ENCODE data around the gene GPR156. TPM values are rescaled to one million over a fixed set of nuclear protein-coding genes. Genes with fewer than 3 reads are reported as not detected.

GPR156 gene
- total RNA-seq, 1 donor from 2014 or later: 11.7 TPM

DNA sequence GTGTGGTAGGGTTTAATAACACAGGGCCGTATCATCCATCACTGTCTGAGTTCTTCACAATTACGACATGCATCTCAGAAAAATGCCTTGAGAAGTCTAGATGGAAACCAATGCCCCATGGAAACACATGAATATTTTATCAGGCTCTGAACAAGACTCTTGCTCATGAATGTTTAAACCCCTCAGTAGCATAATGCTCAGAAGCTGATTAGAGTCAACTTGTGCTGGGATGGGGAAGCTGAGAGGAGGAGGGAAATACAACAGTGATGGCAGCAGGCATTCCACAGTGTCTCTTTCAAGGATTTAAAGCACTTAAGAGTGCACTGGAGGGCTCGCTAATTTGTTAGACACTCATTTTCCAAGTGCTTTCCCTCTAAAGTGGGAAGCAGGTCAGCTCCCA is 3.8 kb downstream of the GPR156 start:
- H3K4me1 Mint-ChIP-seq: peaks cover 16% of the 10 kb centered on the region

DNA sequence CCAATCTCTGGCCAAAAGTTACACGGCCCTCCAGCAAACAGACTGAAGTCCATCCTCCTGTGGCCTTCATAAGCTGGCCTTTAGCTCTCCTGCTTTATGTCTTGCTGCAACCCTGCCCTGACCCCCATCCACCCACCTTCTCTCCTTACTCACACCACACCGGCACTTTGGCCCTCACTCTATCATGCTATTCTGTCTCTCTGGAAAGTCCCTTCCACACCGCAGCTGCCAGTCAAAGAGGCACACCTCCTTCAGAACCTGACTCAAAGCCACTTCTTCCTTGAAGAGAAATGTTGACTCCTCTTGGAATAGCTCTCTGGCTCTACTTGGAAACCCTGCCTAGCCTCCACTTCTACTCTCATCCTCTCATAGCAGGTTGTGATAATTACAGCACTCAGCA is 4.5 kb downstream of the GPR156 start:
- peaks cover 11% of the 10 kb centered on the region for H3K9me3 Mint-ChIP-seq
- H3K4me3 Mint-ChIP-seq: no peak overlapping the region
- H3K27ac Mint-ChIP-seq: no peak overlapping the region
- peaks cover 10% of the 10 kb centered on the region for H3K27me3 Mint-ChIP-seq (ENCODE audit: low read depth)
- DNase-seq (ENCODE audit: low spot score in 2 of 2, unreplicated experiment in 2 of 2): no peak
- peaks cover 10% of the 10 kb centered on the region for H3K4me1 Mint-ChIP-seq
- TF ChIP-seq, protein P1, sequence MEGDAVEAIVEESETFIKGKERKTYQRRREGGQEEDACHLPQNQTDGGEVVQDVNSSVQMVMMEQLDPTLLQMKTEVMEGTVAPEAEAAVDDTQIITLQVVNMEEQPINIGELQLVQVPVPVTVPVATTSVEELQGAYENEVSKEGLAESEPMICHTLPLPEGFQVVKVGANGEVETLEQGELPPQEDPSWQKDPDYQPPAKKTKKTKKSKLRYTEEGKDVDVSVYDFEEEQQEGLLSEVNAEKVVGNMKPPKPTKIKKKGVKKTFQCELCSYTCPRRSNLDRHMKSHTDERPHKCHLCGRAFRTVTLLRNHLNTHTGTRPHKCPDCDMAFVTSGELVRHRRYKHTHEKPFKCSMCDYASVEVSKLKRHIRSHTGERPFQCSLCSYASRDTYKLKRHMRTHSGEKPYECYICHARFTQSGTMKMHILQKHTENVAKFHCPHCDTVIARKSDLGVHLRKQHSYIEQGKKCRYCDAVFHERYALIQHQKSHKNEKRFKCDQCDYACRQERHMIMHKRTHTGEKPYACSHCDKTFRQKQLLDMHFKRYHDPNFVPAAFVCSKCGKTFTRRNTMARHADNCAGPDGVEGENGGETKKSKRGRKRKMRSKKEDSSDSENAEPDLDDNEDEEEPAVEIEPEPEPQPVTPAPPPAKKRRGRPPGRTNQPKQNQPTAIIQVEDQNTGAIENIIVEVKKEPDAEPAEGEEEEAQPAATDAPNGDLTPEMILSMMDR (IDR thresholded peaks at IDR 0.05; ENCODE audit: unreplicated experiment): no peak
- peaks cover 4% of the 10 kb centered on the region for H3K36me3 Mint-ChIP-seq

More for the DNA sequence above, 3.8 kb downstream of the GPR156 start:
- H3K9me3 Mint-ChIP-seq: peaks cover 11% of the 10 kb centered on the region
- H3K36me3 Mint-ChIP-seq: peaks cover 4% of the 10 kb centered on the region
- no peak overlapping the region for H3K27ac Mint-ChIP-seq
- H3K27me3 Mint-ChIP-seq (ENCODE audit: low read depth): peaks cover 10% of the 10 kb centered on the region
- TF ChIP-seq, protein P1 (IDR thresholded peaks at IDR 0.05; ENCODE audit: unreplicated experiment): no peak
- no peak overlapping the region for H3K4me3 Mint-ChIP-seq
- no peak for DNase-seq (ENCODE audit: low spot score in 2 of 2, unreplicated experiment in 2 of 2)

DNA sequence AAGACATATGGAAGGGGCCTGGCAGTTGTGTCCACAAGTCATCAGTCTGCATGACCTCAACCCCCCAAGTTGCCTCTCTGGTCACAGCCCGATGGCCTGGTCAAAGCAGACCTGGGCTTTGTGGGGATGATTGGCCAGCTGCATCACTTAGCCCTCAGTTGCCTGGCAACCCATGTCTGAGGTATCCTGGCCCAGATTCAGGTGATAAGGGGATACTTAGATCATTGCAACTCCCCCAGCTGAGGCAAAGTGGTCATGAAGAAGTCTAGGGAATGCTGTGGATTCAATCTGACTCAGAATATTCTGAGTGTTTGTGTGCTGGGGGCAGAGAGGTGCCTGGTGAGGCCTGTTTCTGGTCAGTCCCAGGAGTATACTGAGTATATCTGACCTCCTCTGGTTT is 5.0 kb downstream of the GPR156 start:
- Mint-ChIP-seq H3K27ac (no peak overlapping the region), H3K27me3 (ENCODE audit: low read depth) (peaks cover 10% of the 10 kb centered on the region), H3K9me3 (peaks cover 11% of the 10 kb centered on the region), H3K36me3 (peaks cover 4% of the 10 kb centered on the region), H3K4me1 (peaks cover 9% of the 10 kb centered on the region), H3K4me3 (no peak overlapping the region)
- no peak for DNase-seq (ENCODE audit: low spot score in 2 of 2, unreplicated experiment in 2 of 2)
- TF ChIP-seq, protein P1 (IDR thresholded peaks at IDR 0.05; ENCODE audit: unreplicated experiment): no peak

DNA sequence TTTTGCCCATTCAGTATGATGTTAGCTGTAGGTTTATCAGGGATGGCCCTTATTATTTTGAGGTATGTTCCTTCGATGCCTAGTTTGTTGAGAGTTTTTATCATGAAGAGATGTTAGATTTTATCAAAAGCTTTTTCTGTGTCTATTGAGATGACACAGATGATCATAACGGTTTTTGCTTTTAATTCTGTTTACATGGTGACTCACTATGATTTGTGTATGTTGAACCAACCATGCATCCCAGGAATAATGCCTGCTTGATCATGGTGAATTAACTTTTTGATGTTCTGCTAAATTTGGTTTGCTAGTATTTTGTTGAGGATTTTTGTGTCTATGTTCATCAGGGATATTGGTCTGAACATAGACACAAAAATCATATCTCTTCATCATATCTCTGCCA is 8.3 kb downstream of the GPR156 start:
- no peak overlapping the region for H3K27ac Mint-ChIP-seq
- no peak overlapping the region for H3K4me3 Mint-ChIP-seq
- H3K4me1 Mint-ChIP-seq: no peaks in the 10 kb centered on the region
- DNase-seq (ENCODE audit: low spot score in 2 of 2, unreplicated experiment in 2 of 2): no peak
- peaks cover 4% of the 10 kb centered on the region for H3K36me3 Mint-ChIP-seq
- peaks cover 6% of the 10 kb centered on the region for H3K27me3 Mint-ChIP-seq (ENCODE audit: low read depth)
- TF ChIP-seq, protein P1 (IDR thresholded peaks at IDR 0.05; ENCODE audit: unreplicated experiment): no peak
- H3K9me3 Mint-ChIP-seq: peaks cover 11% of the 10 kb centered on the region

DNA sequence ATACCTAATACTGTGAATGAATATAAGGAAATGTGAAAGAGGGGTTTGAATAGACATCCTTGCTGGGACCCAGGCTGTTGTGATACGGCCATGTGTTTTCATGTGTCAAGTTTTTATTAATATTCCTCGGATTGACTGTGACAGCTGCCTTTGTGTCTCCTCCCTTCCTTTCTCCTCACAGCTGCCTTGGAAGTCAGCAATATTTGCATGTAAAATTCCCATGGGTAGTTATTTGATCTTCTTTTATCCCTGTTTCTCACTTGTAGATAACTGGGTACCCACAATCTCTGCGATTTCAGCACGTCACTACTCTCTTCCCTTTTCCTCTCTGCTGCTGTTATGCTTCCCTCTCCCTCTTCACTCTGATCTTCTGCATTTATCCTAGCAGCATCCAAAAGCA is 9.4 kb downstream of the GPR156 start:
- Mint-ChIP-seq H3K4me1 (no peaks in the 10 kb centered on the region), H3K4me3 (no peak overlapping the region), H3K27me3 (ENCODE audit: low read depth) (peaks cover 6% of the 10 kb centered on the region), H3K9me3 (peaks cover 11% of the 10 kb centered on the region), H3K36me3 (peaks cover 4% of the 10 kb centered on the region), H3K27ac (no peak overlapping the region)
- no peak for DNase-seq (ENCODE audit: low spot score in 2 of 2, unreplicated experiment in 2 of 2)
- TF ChIP-seq, protein P1 (IDR thresholded peaks at IDR 0.05; ENCODE audit: unreplicated experiment): no peak

DNA sequence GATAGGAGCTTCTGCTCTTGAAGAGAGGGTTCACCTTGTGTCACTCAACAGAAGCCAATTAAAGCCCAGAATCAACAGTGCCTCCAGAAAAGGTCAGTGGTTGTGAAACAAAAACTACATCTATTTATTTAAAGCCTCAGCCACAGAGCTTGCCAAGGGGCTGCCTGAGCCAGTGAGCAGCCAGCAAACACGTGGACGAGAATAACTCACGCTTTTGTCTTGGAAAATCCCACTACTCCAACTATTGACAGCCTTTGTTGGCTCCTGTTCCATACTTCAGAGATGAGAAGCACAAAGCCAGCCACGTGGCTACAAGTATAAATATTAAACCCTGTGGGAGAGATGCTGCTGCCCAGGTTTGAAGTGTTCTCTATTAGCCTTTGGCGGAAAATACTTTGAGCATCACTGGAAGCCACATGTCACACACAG is 10.3 kb downstream of the GPR156 start:
- Mint-ChIP-seq H3K27ac (no peak overlapping the region), H3K27me3 (ENCODE audit: low read depth) (peaks cover 6% of the 10 kb centered on the region), H3K4me3 (no peak overlapping the region), H3K36me3 (peaks cover 4% of the 10 kb centered on the region), H3K4me1 (no peaks in the 10 kb centered on the region), H3K9me3 (peaks cover 12% of the 10 kb centered on the region)
- TF ChIP-seq, protein P1 (IDR thresholded peaks at IDR 0.05; ENCODE audit: unreplicated experiment): no peak
- no peak for DNase-seq (ENCODE audit: low spot score in 2 of 2, unreplicated experiment in 2 of 2)

Measured in mesothelial cell of epicardium (in vitro differentiated cells).